Cardiac muscle cell (in vitro differentiated cells and primary cell): ENCODE data around the gene RPS6KL1. TPM values are rescaled to one million over a fixed set of nuclear protein-coding genes. Genes with fewer than 3 reads are reported as not detected.

Source experiments
- DNase-seq, 2 donors: peaks; one replicate each; pipeline versions ENCODE4 v3.0.0 to v3.0.0-alpha.2; 2010 to 2017; ENCODE audit warnings: low read depth in 1 of 2, low spot score in 1 of 2
- H3K27ac ChIP-seq: fragments of 200-600 bp; sonication (generic); 2 replicates; pipeline ENCODE4 v1.5.1; 2016
- H3K27me3 ChIP-seq: fragments of 200-600 bp; sonication (generic); 2 replicates; pipeline ENCODE4 v1.6.0; 2016; ENCODE audit warnings: control low read depth
- H3K36me3 ChIP-seq: fragments of 200-600 bp; sonication (generic); 2 replicates; pipeline ENCODE4 v1.5.1; 2016; ENCODE audit warnings: control low read depth
- H3K4me1 ChIP-seq: fragments of 200-600 bp; sonication (generic); 2 replicates; pipeline ENCODE4 v1.8.1; 2017; ENCODE audit warnings: low read depth, mild to moderate bottlenecking, mixed run types
- H3K4me3 ChIP-seq: fragments of 200-600 bp; sonication (generic); 2 replicates; pipeline ENCODE4 v1.5.1; 2016; ENCODE audit warnings: mild to moderate bottlenecking
- H3K9me3 ChIP-seq: fragments of 200-600 bp; sonication (generic); 2 replicates; pipeline ENCODE4 v1.5.1; 2017; ENCODE audit warnings: low read depth, mild to moderate bottlenecking, control low read depth
- polyA plus RNA-seq: library from polyadenylated mRNA; unstranded; fragments of >200 nt; fragmentation: Nextera tagmentation; extraction: Ambion mirVana; gene quantifications from 2 replicates; pipeline ENCODE4 v1.2.1, GENCODE V29; 2016
- total RNA-seq: library from RNA; depleted of rRNA; stranded (reverse); fragments of >200 nt; gene quantifications from 2 replicates; pipeline ENCODE4 v1.2.3, GENCODE V29; 2016
- TF ChIP-seq, protein P1 (sequence below): IDR thresholded peaks from 2 replicates; pipeline ENCODE4 v1.5.1; 2012; ENCODE audit warnings: low read depth, mild to moderate bottlenecking, low read length

The RPS6KL1 gene
- total and polyA plus RNA-seq, 2 experiments from 2014 or later: 9.3 to 15.1 TPM

DNA sequence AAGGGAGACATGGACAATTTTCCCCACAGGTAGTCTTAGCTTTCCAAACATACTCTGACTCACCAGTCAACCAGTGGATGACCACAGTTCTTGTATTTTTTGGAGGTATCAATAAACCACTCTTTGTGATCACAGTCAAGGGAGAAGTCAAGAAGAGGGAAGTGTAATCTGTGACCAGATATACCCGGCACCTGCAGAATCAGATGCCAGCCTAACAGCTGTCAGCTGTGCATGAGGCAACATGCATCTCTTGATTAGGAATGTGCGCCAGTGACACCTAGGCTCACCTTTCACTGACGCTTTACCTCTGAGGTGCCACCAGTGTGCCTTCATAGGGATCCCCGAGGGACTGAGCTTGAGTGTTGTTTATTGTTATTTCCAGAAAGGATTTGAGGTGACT lies 67.1 kb downstream of the RPS6KL1 start:
- TF ChIP-seq, protein P1, sequence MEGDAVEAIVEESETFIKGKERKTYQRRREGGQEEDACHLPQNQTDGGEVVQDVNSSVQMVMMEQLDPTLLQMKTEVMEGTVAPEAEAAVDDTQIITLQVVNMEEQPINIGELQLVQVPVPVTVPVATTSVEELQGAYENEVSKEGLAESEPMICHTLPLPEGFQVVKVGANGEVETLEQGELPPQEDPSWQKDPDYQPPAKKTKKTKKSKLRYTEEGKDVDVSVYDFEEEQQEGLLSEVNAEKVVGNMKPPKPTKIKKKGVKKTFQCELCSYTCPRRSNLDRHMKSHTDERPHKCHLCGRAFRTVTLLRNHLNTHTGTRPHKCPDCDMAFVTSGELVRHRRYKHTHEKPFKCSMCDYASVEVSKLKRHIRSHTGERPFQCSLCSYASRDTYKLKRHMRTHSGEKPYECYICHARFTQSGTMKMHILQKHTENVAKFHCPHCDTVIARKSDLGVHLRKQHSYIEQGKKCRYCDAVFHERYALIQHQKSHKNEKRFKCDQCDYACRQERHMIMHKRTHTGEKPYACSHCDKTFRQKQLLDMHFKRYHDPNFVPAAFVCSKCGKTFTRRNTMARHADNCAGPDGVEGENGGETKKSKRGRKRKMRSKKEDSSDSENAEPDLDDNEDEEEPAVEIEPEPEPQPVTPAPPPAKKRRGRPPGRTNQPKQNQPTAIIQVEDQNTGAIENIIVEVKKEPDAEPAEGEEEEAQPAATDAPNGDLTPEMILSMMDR: no peak
- H3K27ac ChIP-seq: no peak overlapping the region

DNA sequence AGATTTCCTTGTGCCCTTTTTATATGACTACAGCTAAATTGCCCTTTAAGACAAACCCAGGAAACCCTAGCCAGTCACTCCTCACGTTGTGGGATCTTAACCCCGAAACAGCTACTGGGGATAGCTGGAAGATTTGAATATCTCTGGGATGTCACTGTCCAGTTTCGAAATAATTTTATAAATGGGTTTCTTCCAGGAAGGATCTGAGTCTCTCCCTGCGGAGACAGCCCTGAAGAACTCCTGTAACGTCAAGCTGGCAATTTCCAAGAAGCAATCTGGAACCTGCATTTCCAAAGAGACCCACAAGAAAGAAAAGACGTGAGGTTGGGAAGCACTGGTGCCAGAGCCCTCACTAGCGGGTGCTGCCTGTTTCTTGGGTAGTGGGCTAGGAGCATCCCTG lies 68.0 kb downstream of the RPS6KL1 start:
- no peak overlapping the region for H3K27ac ChIP-seq
- H3K27me3 ChIP-seq: no peaks in the 10 kb centered on the region
- no peak for DNase-seq
- TF ChIP-seq, protein P1: no peak
- H3K9me3 ChIP-seq: no peaks in the 10 kb centered on the region
- H3K4me1 ChIP-seq: peaks cover 4% of the 10 kb centered on the region
- H3K36me3 ChIP-seq: no peaks in the 10 kb centered on the region
- no peak overlapping the region for H3K4me3 ChIP-seq

More for the DNA sequence above, 67.1 kb downstream of the RPS6KL1 start:
- Histone ChIP-seq H3K4me3 (no peak overlapping the region), H3K27me3 (no peaks in the 10 kb centered on the region), H3K4me1 (peaks cover 4% of the 10 kb centered on the region), H3K9me3 (no peaks in the 10 kb centered on the region), H3K36me3 (no peaks in the 10 kb centered on the region)
- DNase-seq: no peak

Other genes with a start within 250 kb of the RPS6KL1 start
- gene AREL1, start 210.2 kb downstream of the RPS6KL1 start, total RNA-seq: 14.9 and 28.9 TPM in 2 replicates
- gene AREL1, start 210.2 kb downstream of the RPS6KL1 start, polyA plus RNA-seq: 12.9 and 19.2 TPM in 2 replicates
- gene FCF1, start 210.1 kb downstream of the RPS6KL1 start, total RNA-seq: 21.9 and 23.9 TPM in 2 replicates
- gene FCF1, start 210.1 kb downstream of the RPS6KL1 start, polyA plus RNA-seq: 15.9 and 18.1 TPM in 2 replicates
- 24.5 and 50.2 TPM in 2 replicates for gene YLPM1, start 159.9 kb downstream of the RPS6KL1 start, total RNA-seq
- 31.6 and 39.6 TPM in 2 replicates for gene YLPM1, start 159.9 kb downstream of the RPS6KL1 start, polyA plus RNA-seq
- gene PROX2, start 47.1 kb downstream of the RPS6KL1 start, total RNA-seq: not detected in 2 replicates
- gene PROX2, start 47.1 kb downstream of the RPS6KL1 start, polyA plus RNA-seq: 0.06 and 0.75 TPM in 2 replicates
- gene DLST, start 41.3 kb downstream of the RPS6KL1 start, total RNA-seq: 53.2 and 63.7 TPM in 2 replicates
- 10.0 and 13.8 TPM in 2 replicates for gene DLST, start 41.3 kb downstream of the RPS6KL1 start, polyA plus RNA-seq
- 14.2 and 18.1 TPM in 2 replicates for gene PGF, start 32.3 kb upstream of the RPS6KL1 start, total RNA-seq
- gene PGF, start 32.3 kb upstream of the RPS6KL1 start, polyA plus RNA-seq: 23.5 and 24.6 TPM in 2 replicates
- gene EIF2B2, start 79.7 kb upstream of the RPS6KL1 start, total RNA-seq: 57.3 and 69.5 TPM in 2 replicates
- gene EIF2B2, start 79.7 kb upstream of the RPS6KL1 start, polyA plus RNA-seq: 76.7 and 92.9 TPM in 2 replicates
- gene MLH3, start 128.2 kb upstream of the RPS6KL1 start, total RNA-seq: 13.6 and 21.7 TPM in 2 replicates
- gene MLH3, start 128.2 kb upstream of the RPS6KL1 start, polyA plus RNA-seq: 24.4 and 30.8 TPM in 2 replicates
- 28.7 and 41.3 TPM in 2 replicates for gene ACYP1, start 140.8 kb upstream of the RPS6KL1 start, total RNA-seq
- gene ACYP1, start 140.8 kb upstream of the RPS6KL1 start, polyA plus RNA-seq: 61.5 and 86.7 TPM in 2 replicates
- 2.5 and 8.2 TPM in 2 replicates for gene ZC2HC1C, start 146.4 kb upstream of the RPS6KL1 start, total RNA-seq
- 7.7 and 9.8 TPM in 2 replicates for gene ZC2HC1C, start 146.4 kb upstream of the RPS6KL1 start, polyA plus RNA-seq
- 74.7 and 124 TPM in 2 replicates for gene NEK9, start 203.8 kb upstream of the RPS6KL1 start, total RNA-seq
- 62.5 and 81.5 TPM in 2 replicates for gene NEK9, start 203.8 kb upstream of the RPS6KL1 start, polyA plus RNA-seq